Neural cell (in vitro differentiated cells): ENCODE data around the gene RIPOR2.

Experiments used
- EP300 ChIP-seq: fragments of 450-650 bp; conservative IDR thresholded peaks from 2 replicates; pipeline ENCODE4 v1.6.1; 2014; ENCODE audit warnings: antibody characterized with exemption, mild to moderate bottlenecking, moderate library complexity; ENCODE audit not compliant: poor library complexity, severe bottlenecking
- MXI1 ChIP-seq: fragments of 450-650 bp; conservative IDR thresholded peaks from 2 replicates; pipeline ENCODE4 v1.6.1; 2014; ENCODE audit warnings: antibody characterized with exemption, mild to moderate bottlenecking; ENCODE audit not compliant: poor library complexity, severe bottlenecking
- POLR2AphosphoS5 ChIP-seq: IDR thresholded peaks from 2 replicates; pipeline ENCODE4 v1.6.1; 2012
- RAD21 ChIP-seq: fragments of 450-650 bp; conservative IDR thresholded peaks from 2 replicates; pipeline ENCODE4 v1.6.1; 2014; ENCODE audit warnings: antibody characterized with exemption, mild to moderate bottlenecking, moderate library complexity
- TAF1 ChIP-seq: IDR thresholded peaks from 2 replicates; pipeline ENCODE4 v1.6.1; 2012; ENCODE audit warnings: low read depth
- TF ChIP-seq, protein P1 (sequence below): fragments of 450-650 bp; IDR thresholded peaks from 2 replicates; pipeline ENCODE4 v1.5.1; 2014; ENCODE audit warnings: antibody characterized with exemption, mild to moderate bottlenecking, moderate library complexity; ENCODE audit not compliant: poor library complexity, severe bottlenecking
- TF ChIP-seq, protein P2 (sequence below): IDR thresholded peaks from 2 replicates; pipeline ENCODE4 v1.6.1; 2012; ENCODE audit warnings: borderline replicate concordance

DNA sequence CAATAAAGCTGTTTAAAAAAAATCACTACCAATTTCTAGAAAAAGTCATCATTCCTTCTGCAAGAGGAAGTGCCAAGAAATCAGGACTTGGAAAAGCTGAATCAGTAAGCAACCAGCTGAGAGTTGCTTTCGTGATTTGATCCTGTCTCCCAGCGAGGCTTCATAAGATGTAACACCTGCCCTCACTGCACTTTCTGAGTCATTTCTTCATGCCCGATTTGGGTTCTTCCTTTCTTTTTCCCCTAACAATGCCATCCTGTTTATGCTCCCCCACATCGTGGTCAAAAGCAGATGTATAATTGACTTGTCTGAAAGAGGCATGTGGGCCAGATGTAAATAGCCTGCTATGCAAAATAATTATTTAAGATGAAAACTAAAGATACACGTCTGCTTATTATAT, 52.1 kb downstream of the RIPOR2 start:
- no peak for TF ChIP-seq TAF1
- TF ChIP-seq, protein P1, sequence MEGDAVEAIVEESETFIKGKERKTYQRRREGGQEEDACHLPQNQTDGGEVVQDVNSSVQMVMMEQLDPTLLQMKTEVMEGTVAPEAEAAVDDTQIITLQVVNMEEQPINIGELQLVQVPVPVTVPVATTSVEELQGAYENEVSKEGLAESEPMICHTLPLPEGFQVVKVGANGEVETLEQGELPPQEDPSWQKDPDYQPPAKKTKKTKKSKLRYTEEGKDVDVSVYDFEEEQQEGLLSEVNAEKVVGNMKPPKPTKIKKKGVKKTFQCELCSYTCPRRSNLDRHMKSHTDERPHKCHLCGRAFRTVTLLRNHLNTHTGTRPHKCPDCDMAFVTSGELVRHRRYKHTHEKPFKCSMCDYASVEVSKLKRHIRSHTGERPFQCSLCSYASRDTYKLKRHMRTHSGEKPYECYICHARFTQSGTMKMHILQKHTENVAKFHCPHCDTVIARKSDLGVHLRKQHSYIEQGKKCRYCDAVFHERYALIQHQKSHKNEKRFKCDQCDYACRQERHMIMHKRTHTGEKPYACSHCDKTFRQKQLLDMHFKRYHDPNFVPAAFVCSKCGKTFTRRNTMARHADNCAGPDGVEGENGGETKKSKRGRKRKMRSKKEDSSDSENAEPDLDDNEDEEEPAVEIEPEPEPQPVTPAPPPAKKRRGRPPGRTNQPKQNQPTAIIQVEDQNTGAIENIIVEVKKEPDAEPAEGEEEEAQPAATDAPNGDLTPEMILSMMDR, result no peak
- no peak for TF ChIP-seq POLR2AphosphoS5
- TF ChIP-seq RAD21, result no peak
- TF ChIP-seq, protein P2, sequence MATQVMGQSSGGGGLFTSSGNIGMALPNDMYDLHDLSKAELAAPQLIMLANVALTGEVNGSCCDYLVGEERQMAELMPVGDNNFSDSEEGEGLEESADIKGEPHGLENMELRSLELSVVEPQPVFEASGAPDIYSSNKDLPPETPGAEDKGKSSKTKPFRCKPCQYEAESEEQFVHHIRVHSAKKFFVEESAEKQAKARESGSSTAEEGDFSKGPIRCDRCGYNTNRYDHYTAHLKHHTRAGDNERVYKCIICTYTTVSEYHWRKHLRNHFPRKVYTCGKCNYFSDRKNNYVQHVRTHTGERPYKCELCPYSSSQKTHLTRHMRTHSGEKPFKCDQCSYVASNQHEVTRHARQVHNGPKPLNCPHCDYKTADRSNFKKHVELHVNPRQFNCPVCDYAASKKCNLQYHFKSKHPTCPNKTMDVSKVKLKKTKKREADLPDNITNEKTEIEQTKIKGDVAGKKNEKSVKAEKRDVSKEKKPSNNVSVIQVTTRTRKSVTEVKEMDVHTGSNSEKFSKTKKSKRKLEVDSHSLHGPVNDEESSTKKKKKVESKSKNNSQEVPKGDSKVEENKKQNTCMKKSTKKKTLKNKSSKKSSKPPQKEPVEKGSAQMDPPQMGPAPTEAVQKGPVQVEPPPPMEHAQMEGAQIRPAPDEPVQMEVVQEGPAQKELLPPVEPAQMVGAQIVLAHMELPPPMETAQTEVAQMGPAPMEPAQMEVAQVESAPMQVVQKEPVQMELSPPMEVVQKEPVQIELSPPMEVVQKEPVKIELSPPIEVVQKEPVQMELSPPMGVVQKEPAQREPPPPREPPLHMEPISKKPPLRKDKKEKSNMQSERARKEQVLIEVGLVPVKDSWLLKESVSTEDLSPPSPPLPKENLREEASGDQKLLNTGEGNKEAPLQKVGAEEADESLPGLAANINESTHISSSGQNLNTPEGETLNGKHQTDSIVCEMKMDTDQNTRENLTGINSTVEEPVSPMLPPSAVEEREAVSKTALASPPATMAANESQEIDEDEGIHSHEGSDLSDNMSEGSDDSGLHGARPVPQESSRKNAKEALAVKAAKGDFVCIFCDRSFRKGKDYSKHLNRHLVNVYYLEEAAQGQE, result no peak
- no peak for TF ChIP-seq EP300
- TF ChIP-seq MXI1, result no peak
